HepG2 (cell line): ENCODE measurements around the gene MYO15A. TPM values are rescaled to one million over a fixed set of nuclear protein-coding genes. Genes with fewer than 3 reads are reported as not detected.

ENCODE experiments used
- ATAC-seq: fragments of 200-7000 bp; cut with Tn5 transposase; 3 replicates; pipeline ENCODE4 v1.9.1; 2020; ENCODE audit warnings: mild to moderate bottlenecking, moderate library complexity
- BruUV-seq: library from RNA; stranded (reverse); fragments of 400-500 nt; replicated peaks from 2 replicates; lab custom pipeline; 2021; lab: Mats Ljungman, UMichigan
- CTCF ChIA-PET: fragments of 300-600 bp; formaldehyde crosslinking; extraction: SDS; loops from one replicate; lab custom pipeline; 2021; ENCODE audit warnings: low total read pairs, inconsistent platforms, low intra/inter-chr PET ratio; lab: Yijun Ruan, JAX
- POLR2A ChIA-PET: fragments of 350-600 bp; sonication (Branson Sonifier 250); formaldehyde crosslinking; loops from one replicate; lab custom pipeline; 2020; ENCODE audit warnings: antibody characterized with exemption, inconsistent platforms; lab: Yijun Ruan, JAX
- DNase-seq: peaks from one replicate; pipeline ENCODE4 v3.0.0-alpha.2; 2015; ENCODE audit warnings: low spot score
- FAIRE-seq: peaks from 3 replicates; lab custom pipeline; 2011; peaks lifted over from hg19 to GRCh38; lab: Jason Lieb, UNC
- H2AFZ ChIP-seq: one replicate; pipeline ENCODE4 v1.6.1; 2011; ENCODE audit warnings: low read length, inconsistent platforms
- H3K27ac ChIP-seq: fragments of 300-600 bp; 3 replicates; pipeline ENCODE4 v1.8.0; 2011; ENCODE audit warnings: mixed run types, mild to moderate bottlenecking, mixed read lengths, low read length, inconsistent platforms; ENCODE audit not compliant: insufficient read depth; ENCODE audit errors: extremely low read length
- H3K27me3 ChIP-seq, 2 experiments: fragments of 200-600 bp in 1 of 2; 2 replicates in 1 of 2; 3 replicates in 1 of 2; pipeline versions ENCODE4 v1.6.0 to v1.8.0; 2011; ENCODE audit warnings: low read length in 2 of 2, mild to moderate bottlenecking in 2 of 2, moderate library complexity in 2 of 2, inconsistent platforms in 1 of 2; ENCODE audit not compliant: insufficient read depth in 2 of 2, control insufficient read depth in 1 of 2
- H3K36me3 ChIP-seq, 2 experiments: fragments of 200-600 bp in 1 of 2; replicated peaks in 1 of 2; 2 replicates in 1 of 2; 3 replicates in 1 of 2; pipeline versions ENCODE4 v1.5.1 to v1.8.0; 2011; ENCODE audit warnings: low read length in 2 of 2, inconsistent platforms in 1 of 2; ENCODE audit not compliant: insufficient read depth in 2 of 2, control insufficient read depth in 1 of 2
- H3K4me1 ChIP-seq: 2 replicates; pipeline ENCODE4 v1.5.1; 2012; ENCODE audit warnings: low read length, inconsistent platforms; ENCODE audit not compliant: insufficient read depth
- H3K4me2 ChIP-seq: 2 replicates; pipeline ENCODE4 v1.6.0; 2011; ENCODE audit warnings: low read depth, low read length, inconsistent platforms
- H3K4me3 ChIP-seq, 3 experiments: fragments of 200-600 bp in 1 of 3; sonication (generic), shearing (Covaris generic) in 1 of 3; replicated peaks in 1 of 3; 2 replicates each; pipeline ENCODE4 v1.5.1; 2011 to 2016; ENCODE audit warnings: low read length in 3 of 3, inconsistent platforms in 2 of 3, low read depth in 2 of 3, mild to moderate bottlenecking in 2 of 3, control low read depth in 1 of 3, mixed read lengths in 1 of 3; ENCODE audit not compliant: insufficient read depth in 1 of 3
- H3K79me2 ChIP-seq: one replicate; pipeline ENCODE4 v1.6.1; 2011; ENCODE audit warnings: low read length, inconsistent platforms; ENCODE audit not compliant: insufficient read depth
- H3K9ac ChIP-seq: 2 replicates; pipeline ENCODE4 v1.6.0; 2011; ENCODE audit warnings: mild to moderate bottlenecking, low read depth, low read length, inconsistent platforms; ENCODE audit not compliant: insufficient read depth
- H3K9me3 ChIP-seq: 2 replicates; pipeline ENCODE4 v1.5.1; 2012; ENCODE audit warnings: mild to moderate bottlenecking, low read length
- H4K20me1 ChIP-seq: 2 replicates; pipeline ENCODE4 v1.6.0; 2011; ENCODE audit warnings: inconsistent platforms, mild to moderate bottlenecking, low read length, moderate library complexity; ENCODE audit not compliant: insufficient read depth
- CBFB ChIP-seq: sonication (generic); formaldehyde crosslinking; IDR thresholded peaks from 2 replicates; pipeline ENCODE4 v1.4.0; 2020; ENCODE audit warnings: missing genetic modification reagents
- ELF1 ChIP-seq: sonication (generic); formaldehyde crosslinking; IDR thresholded peaks from 2 replicates; pipeline ENCODE4 v1.4.0; 2020; ENCODE audit warnings: missing genetic modification reagents
- ELF3 ChIP-seq: IDR thresholded peaks from 2 replicates; pipeline ENCODE4 v1.6.1; 2016; ENCODE audit warnings: missing genetic modification reagents, missing compliant biosample characterization
- FOXC1 ChIP-seq: sonication (generic); formaldehyde crosslinking; IDR thresholded peaks from 2 replicates; pipeline ENCODE4 v1.8.0; 2022; ENCODE audit warnings: mild to moderate bottlenecking, missing genetic modification reagents, borderline replicate concordance
- HOXA5 ChIP-seq: sonication (generic); formaldehyde crosslinking; IDR thresholded peaks from 2 replicates; pipeline ENCODE4 v1.4.0; 2020; ENCODE audit warnings: missing genetic modification reagents
- MLLT10 ChIP-seq: sonication (generic); formaldehyde crosslinking; IDR thresholded peaks from 2 replicates; pipeline ENCODE4 v1.4.0; 2020; ENCODE audit warnings: missing genetic modification reagents
- MXI1 ChIP-seq: IDR thresholded peaks from 3 replicates; pipeline ENCODE4 v1.6.1; 2012; ENCODE audit warnings: low read depth, low read length, inconsistent platforms, borderline replicate concordance
- SNAI1 ChIP-seq: sonication (generic); formaldehyde crosslinking; IDR thresholded peaks from 2 replicates; pipeline ENCODE4 v1.5.0; 2020; ENCODE audit warnings: mild to moderate bottlenecking, missing genetic modification reagents, borderline replicate concordance
- TCF7L2 ChIP-seq: IDR thresholded peaks from 2 replicates; pipeline ENCODE4 v1.6.1; 2011; ENCODE audit warnings: mild to moderate bottlenecking, low read depth, low read length, moderate library complexity
- ZFP36L1 ChIP-seq: sonication (generic); formaldehyde crosslinking; IDR thresholded peaks from 2 replicates; pipeline ENCODE4 v1.8.0; 2022; ENCODE audit warnings: mild to moderate bottlenecking, missing genetic modification reagents, moderate library complexity
- ZNF101 ChIP-seq: sonication (generic); formaldehyde crosslinking; IDR thresholded peaks from 2 replicates; pipeline ENCODE4 v1.4.0; 2020; ENCODE audit warnings: mild to moderate bottlenecking, low read depth, missing genetic modification reagents, borderline replicate concordance
- ZNF256 ChIP-seq: sonication (generic); formaldehyde crosslinking; conservative IDR thresholded peaks from 2 replicates; pipeline ENCODE4 v1.4.0; 2020; ENCODE audit warnings: missing genetic modification reagents
- ZNF329 ChIP-seq: sonication (generic); formaldehyde crosslinking; IDR thresholded peaks from 2 replicates; pipeline ENCODE4 v1.9.0; 2021; ENCODE audit warnings: low read depth, mild to moderate bottlenecking, missing genetic modification reagents
- ZNF446 ChIP-seq: sonication (generic); formaldehyde crosslinking; IDR thresholded peaks from 2 replicates; pipeline ENCODE4 v1.5.0; 2020; ENCODE audit warnings: mild to moderate bottlenecking, missing genetic modification reagents
- ZNF562 ChIP-seq: sonication (generic); formaldehyde crosslinking; IDR thresholded peaks from 2 replicates; pipeline ENCODE4 v1.8.0; 2022; ENCODE audit warnings: missing genetic modification reagents, borderline replicate concordance
- WGBS: methylation state at CpG from one replicate; pipeline ENCODE4 v1.1.6; 2017; ENCODE audit warnings: low lambda C conversion rate; 5-methylcytosine and 5-hydroxymethylcytosine counted together
- in situ Hi-C: cut with HindIII; loops from 2 replicates; pipeline ENCODE4 v1.10.0; 2017; ENCODE audit warnings: low pct_unique_long_range_greater_than_20kb; ENCODE audit not compliant: extremely low pct_ligation_motif_present
- intact Hi-C: fragments of 100-400 bp; cut with micrococcal nuclease; formaldehyde crosslinking; loops from one replicate; pipeline ENCODE4 v1.10.0; 2022; ENCODE audit not compliant: unreplicated experiment
- polyA plus RNA-seq, 8 experiments: library from polyadenylated mRNA; depleted of rRNA in 3 of 8; stranded (reverse) in 7 of 8; unstranded in 1 of 8; fragments of >200 nt; fragmentation: Illumina TruSeq in 4 of 8; extraction: Trizol in 4 of 8; gene quantifications; 2 replicates each; pipeline versions ENCODE4 v1.2.1 to v1.2.3, GENCODE V29; 2011 to 2016; ENCODE audit warnings: low read depth in 4 of 8, missing spikeins in 1 of 8, mixed read lengths in 1 of 8; ENCODE audit not compliant: insufficient read depth in 1 of 8
- total RNA-seq, 5 experiments: library from RNA; depleted of rRNA; stranded (reverse); fragments of >200 nt; fragmentation: Illumina TruSeq; extraction: Trizol; gene quantifications; 2 replicates each; pipeline ENCODE4 v1.2.3, GENCODE V29; 2016; ENCODE audit warnings: low read depth in 1 of 5
- TF ChIP-seq, protein P1 (sequence below): sonication (generic); formaldehyde crosslinking; IDR thresholded peaks from 2 replicates; pipeline ENCODE4 v1.5.0; 2020; ENCODE audit warnings: missing genetic modification reagents

The MYO15A gene
- total and polyA plus RNA-seq, 2 of the 13 experiments (the other 11 are each of a cell fraction or from before 2014, with no cell fraction given): 0.07 to 0.20 TPM

DNA sequence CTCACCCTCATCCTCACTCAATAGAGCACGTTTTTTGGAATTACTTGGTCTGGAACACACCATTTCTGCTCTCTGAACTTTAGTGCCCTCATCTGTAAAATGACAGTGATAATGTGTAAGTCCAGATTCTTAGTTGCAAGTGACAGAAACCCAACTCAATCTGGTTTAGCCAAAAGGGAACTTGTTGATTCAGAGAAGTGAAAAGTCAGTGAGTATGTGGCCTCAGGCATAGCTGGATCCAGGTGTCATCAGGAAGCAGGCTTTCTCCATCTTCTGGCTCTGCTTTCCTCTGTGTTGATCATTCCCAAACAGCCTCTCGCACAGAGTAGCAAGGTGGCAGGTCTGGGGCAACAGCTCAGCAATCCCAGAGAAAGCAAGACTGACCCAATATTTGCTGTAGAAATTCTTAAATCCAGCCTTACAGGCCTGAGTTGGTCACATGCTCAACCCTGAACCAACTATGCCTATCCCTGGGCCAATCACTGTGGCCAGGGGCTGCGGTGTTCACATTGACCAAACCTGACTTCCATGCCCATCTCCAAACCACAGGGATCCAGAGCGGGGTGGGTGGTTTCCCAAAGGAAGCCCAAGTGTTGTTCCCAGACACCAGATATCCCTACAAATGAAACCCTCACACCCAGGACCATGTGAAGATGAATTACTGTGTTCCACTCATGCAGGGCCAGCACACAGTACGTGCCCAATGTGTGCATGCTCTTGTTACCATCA is 51.7 kb downstream of the MYO15A start:
- H3K9me3 ChIP-seq: no peaks in the 10 kb centered on the region
- no peaks in the 10 kb centered on the region for H4K20me1 ChIP-seq
- H3K36me3 ChIP-seq: no peaks in the 10 kb centered on the region
- H3K27ac ChIP-seq: no peak overlapping the region
- no peak overlapping the region for H3K9ac ChIP-seq
- DNase-seq (no peak), FAIRE-seq (no peak), ATAC-seq (no peak)
- H3K4me3 ChIP-seq: no peak overlapping the region
- H3K4me2 ChIP-seq: no peak overlapping the region
- H2AFZ ChIP-seq: no peak overlapping the region
- no TSS peak for BruUV-seq
- in situ Hi-C loops (no loop called here), intact Hi-C loops (no loop called here)
- CTCF ChIA-PET: no interaction called here
- POLR2A ChIA-PET: interaction anchor here (1.4 to 1.5 kb wide), 2 partner anchors 12 to 23 kb away, joined by 3 to 4 read pairs; partner anchors contain the start of gene ALKBH5
- peaks cover 26% of the 10 kb centered on the region for H3K4me1 ChIP-seq
- H3K27me3 ChIP-seq: peaks cover 3 to 6% of the 10 kb centered on the region in 2 experiments; a peak in 2 of 5 replicates
- no peaks in the 10 kb centered on the region for H3K79me2 ChIP-seq
- 39% methylated on average over 4 of the region's 5 CpGs for WGBS
- TF ChIP-seq TCF7L2 (no peak), ELF3 (no peak), ZNF329 (CRISPR knock-in tag) (peak; percentile 96), ZFP36L1 (no peak), FOXC1 (no peak)

DNA sequence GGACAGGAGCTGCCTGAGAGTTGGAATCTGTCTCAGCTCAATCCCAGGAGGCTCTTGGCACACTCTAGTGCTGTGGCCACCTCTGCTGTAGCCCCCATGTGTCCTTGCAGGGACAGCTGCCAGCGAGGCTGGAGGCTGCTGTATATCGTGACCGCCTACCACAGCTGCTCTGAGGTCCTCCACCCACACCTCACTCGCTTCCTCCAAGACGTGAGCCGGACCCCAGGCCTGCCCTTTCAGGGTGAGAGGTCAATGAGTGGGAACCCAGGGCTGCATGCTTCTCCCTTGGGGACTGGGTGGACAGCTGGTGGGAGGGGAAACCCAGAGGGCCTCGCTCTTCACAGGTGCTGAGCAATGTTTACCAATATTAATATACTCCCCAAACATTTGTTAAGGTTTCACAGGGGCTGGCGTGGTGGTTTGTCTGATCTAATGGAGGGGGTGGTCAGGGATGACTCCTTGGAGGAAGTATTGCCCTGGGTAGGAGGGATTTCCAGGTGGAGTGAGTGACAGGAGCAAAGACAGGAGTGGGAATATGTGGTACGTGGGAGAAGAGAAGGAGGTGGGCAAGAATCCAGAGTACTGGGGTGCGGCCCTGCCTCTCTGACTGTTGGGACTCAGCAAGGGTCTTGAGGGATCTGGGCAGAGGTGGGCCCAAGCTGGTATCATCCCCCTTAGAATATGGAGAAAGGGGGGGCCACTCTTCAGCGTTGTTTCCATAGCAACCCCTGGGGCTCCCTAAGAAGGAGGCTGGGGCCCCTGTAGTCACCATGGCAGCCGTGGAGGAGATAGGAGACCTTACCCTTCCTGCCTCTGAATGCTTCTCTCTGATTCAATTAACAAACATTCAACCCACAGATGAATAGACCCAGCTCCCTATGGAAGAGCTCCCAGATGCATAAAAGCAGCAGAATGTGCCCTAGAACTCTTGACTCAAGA is 52.9 kb downstream of the MYO15A start:
- ATAC-seq (no peak; the same call in 2 of the 3 replicates), DNase-seq (no peak), FAIRE-seq (no peak)
- no peaks in the 10 kb centered on the region for H3K79me2 ChIP-seq
- H3K27me3 ChIP-seq: peaks cover 2 to 6% of the 10 kb centered on the region in 2 experiments; a peak in 2 of 5 replicates
- no peak overlapping the region for H3K9ac ChIP-seq
- no peak overlapping the region for H3K27ac ChIP-seq
- no TSS peak for BruUV-seq
- no peak overlapping the region for H2AFZ ChIP-seq
- in situ Hi-C loops: no loop called here
- H3K9me3 ChIP-seq: no peaks in the 10 kb centered on the region
- CTCF ChIA-PET: no interaction called here
- H3K4me2 ChIP-seq: no peak overlapping the region
- 16% methylated on average over 10 of the region's 12 CpGs for WGBS
- intact Hi-C loops: no loop called here
- peaks cover 26% of the 10 kb centered on the region for H3K4me1 ChIP-seq
- H4K20me1 ChIP-seq: no peaks in the 10 kb centered on the region
- no peaks in the 10 kb centered on the region for H3K36me3 ChIP-seq
- POLR2A ChIA-PET: interaction anchor here (1.7 kb wide), 1 partner anchor 22 kb away, joined by 5 read pairs; the partner anchor contains the start of gene ALKBH5
- H3K4me3 ChIP-seq: no peak overlapping the region
- TF ChIP-seq ZNF256 (CRISPR knock-in tag): no peak
- no peak for TF ChIP-seq MXI1
- no peak for TF ChIP-seq HOXA5 (CRISPR knock-in tag)
- TF ChIP-seq, protein P1, sequence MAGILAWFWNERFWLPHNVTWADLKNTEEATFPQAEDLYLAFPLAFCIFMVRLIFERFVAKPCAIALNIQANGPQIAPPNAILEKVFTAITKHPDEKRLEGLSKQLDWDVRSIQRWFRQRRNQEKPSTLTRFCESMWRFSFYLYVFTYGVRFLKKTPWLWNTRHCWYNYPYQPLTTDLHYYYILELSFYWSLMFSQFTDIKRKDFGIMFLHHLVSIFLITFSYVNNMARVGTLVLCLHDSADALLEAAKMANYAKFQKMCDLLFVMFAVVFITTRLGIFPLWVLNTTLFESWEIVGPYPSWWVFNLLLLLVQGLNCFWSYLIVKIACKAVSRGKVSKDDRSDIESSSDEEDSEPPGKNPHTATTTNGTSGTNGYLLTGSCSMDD (CRISPR knock-in tag): no peak
- TF ChIP-seq MLLT10 (CRISPR knock-in tag): no peak
- no peak for TF ChIP-seq ZNF446 (CRISPR knock-in tag)
- TF ChIP-seq ZNF101 (CRISPR knock-in tag): no peak
- TF ChIP-seq SNAI1 (CRISPR knock-in tag): no peak
- TF ChIP-seq ZNF562 (CRISPR knock-in tag): no peak
- TF ChIP-seq CBFB: no peak
- no peak for TF ChIP-seq ELF1 (CRISPR knock-in tag)
